Measurements from ENCODE around the gene KDR. TPM values are rescaled to one million over a fixed set of nuclear protein-coding genes. Genes with fewer than 3 reads are reported as not detected.

Gene KDR
- total RNA-seq, 4 donors from 2014 or later, result 5.4 to 12.4 (median 8.3) TPM

- TF ChIP-seq POLR2A (IDR thresholded peaks at IDR 0.05), result no peak
- no peak for TF ChIP-seq EP300 (IDR thresholded peaks at IDR 0.05)
- TF ChIP-seq CTCF (IDR thresholded peaks at IDR 0.05), result no peak
- no peaks in the 10 kb centered on the region for H3K9me3 ChIP-seq
- DNase-seq (ENCODE audit: low spot score in 2 of 2), result no peak
- H3K4me3 ChIP-seq, result no peak overlapping the region
- peaks cover 10% of the 10 kb centered on the region for H3K4me1 ChIP-seq
- no peaks in the 10 kb centered on the region for H3K36me3 ChIP-seq
- no peak overlapping the region for H3K27ac ChIP-seq
- 83% methylated on average over 2 of the region's 2 CpGs for WGBS
- H3K27me3 ChIP-seq, result no peaks in the 10 kb centered on the region
These were observed 47.8 kb downstream of the KDR start for GRCh38 chr4:55077577-55077976.

DNA sequence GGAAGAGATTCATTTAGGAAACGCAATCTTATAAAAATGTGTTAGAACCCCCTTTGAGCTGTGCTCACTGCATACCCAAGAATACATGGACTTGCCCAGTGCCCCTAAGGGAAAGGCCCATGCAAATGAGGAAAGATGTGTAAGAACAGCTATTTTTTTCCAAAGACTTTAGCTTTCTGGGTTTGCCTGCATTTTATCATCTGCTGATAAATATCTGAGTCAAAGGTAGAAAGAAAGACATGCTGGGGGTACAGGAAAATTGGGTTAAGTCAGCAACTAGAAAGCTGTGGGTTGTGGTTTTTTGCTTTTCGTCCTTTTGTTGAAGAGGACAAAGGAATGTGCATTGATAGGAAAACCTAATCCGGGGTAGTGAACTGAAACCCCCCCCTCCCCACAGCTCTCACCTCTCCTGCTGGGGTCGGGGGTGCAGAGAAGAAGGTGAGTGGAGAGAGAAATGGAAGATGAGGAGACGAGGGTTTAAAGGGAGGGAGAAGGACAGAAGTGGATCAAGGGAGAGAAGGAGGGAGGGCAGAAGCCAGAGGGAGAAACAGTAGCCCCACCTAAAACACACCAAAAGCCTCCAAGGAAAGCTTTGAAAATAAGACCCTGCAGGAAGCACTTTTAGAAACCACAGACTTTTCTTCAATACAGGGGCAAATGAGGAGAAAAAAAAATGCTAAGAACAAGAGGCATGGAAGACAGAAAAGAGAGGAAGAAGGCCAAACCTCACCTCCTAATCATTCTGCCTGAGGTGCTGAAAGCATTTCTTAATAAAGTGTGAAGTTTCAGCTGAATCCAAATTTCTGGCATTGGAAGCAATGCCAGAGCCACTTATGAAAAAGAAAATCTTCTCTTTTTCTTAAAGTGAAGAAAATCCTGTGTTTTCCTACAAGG lies 49.3 kb downstream of the KDR start:
- H3K27ac ChIP-seq, result no peak overlapping the region
- H3K36me3 ChIP-seq, result no peaks in the 10 kb centered on the region
- no peak overlapping the region for H3K4me3 ChIP-seq
- no peak for TF ChIP-seq EP300 (IDR thresholded peaks at IDR 0.05)
- no peak for TF ChIP-seq CTCF (IDR thresholded peaks at IDR 0.05)
- no peak for TF ChIP-seq POLR2AphosphoS5 (IDR thresholded peaks at IDR 0.05)
- no peak for TF ChIP-seq POLR2A (IDR thresholded peaks at IDR 0.05)
- 58% methylated on average over 5 of the region's 5 CpGs for WGBS
- no peak for DNase-seq (ENCODE audit: low spot score in 2 of 2)
- no peaks in the 10 kb centered on the region for H3K9me3 ChIP-seq
- H3K4me1 ChIP-seq, result peaks cover 10% of the 10 kb centered on the region
- H3K27me3 ChIP-seq, result no peaks in the 10 kb centered on the region

DNA sequence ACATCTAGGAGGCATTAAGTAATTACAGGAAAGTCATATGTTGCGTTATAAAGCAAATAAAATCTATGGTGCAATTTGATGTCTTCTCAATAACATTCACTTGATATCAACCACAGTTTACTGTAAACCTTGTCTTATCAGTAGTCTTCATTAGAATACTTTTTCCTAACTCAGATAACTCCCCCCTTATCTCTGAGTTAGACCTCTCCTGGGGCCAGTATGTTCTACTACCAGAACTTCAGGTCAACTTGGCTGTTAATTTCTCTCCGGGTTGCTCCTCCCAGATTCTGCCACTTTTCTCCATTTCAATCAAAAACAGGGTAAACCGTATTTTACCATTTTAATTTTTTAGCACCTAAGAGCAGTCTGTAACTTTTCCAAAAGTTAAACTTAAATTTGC lies 50.0 kb downstream of the KDR start:
- WGBS, result 79% methylated on average over 3 of the region's 3 CpGs
- Histone ChIP-seq H3K9me3 (no peaks in the 10 kb centered on the region), H3K27me3 (no peaks in the 10 kb centered on the region), H3K27ac (no peak overlapping the region), H3K4me1 (peaks cover 10% of the 10 kb centered on the region), H3K4me3 (no peak overlapping the region), H3K36me3 (no peaks in the 10 kb centered on the region)
- DNase-seq (ENCODE audit: low spot score in 2 of 2), result no peak
- TF ChIP-seq POLR2A (IDR thresholded peaks at IDR 0.05) (no peak), EP300 (IDR thresholded peaks at IDR 0.05) (no peak), CTCF (IDR thresholded peaks at IDR 0.05) (no peak), POLR2AphosphoS5 (IDR thresholded peaks at IDR 0.05) (no peak)

DNA sequence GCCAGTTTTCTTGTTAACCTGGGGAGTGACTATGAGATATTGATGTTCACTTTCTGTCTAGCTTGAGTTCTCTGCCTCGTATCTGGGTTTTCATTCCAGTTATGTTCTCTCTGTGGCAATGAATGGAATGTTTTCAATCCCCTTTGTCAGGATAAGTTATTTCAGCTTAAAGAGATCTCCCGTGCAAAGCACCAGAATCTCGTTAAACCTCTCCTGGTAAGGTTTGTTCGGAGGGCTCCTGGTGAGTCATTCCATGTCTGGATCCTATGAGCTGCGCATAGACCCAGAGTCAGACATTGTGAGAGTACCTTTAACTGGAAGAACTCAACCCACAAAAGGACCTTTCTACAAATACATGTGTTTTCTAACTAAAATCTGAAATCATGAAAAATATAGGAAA lies 51.0 kb downstream of the KDR start:
- no peak overlapping the region for H3K27ac ChIP-seq
- no peaks in the 10 kb centered on the region for H3K36me3 ChIP-seq
- TF ChIP-seq POLR2A (IDR thresholded peaks at IDR 0.05), result no peak
- TF ChIP-seq EP300 (IDR thresholded peaks at IDR 0.05), result no peak
- no peak for TF ChIP-seq POLR2AphosphoS5 (IDR thresholded peaks at IDR 0.05)
- no peak for TF ChIP-seq CTCF (IDR thresholded peaks at IDR 0.05)
- H3K4me3 ChIP-seq, result no peak overlapping the region
- peaks cover 2% of the 10 kb centered on the region for H3K4me1 ChIP-seq
- H3K9me3 ChIP-seq, result no peaks in the 10 kb centered on the region
- 65% methylated on average over 5 of the region's 5 CpGs for WGBS
- no peaks in the 10 kb centered on the region for H3K27me3 ChIP-seq
- no peak for DNase-seq (ENCODE audit: low spot score in 2 of 2)

DNA sequence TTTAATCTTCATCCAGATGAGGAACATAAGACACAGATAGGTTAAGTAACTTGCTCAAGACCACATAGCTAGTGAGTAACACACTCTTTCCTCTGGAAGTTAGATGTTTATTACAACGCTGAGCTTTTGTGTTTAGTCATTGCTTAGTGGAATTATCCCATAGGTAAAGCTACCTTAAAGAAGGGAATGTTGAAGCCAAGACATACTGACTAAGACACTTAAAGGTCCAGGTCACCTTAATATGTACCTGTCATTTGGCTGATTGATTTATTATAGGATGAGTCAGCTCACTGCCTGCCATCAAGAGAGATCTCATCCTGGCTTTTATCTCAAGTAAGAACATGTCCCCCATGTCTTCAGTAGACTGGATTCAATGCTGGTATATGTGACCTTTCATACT lies 53.4 kb downstream of the KDR start:
- H3K27me3 ChIP-seq, result peaks cover 3% of the 10 kb centered on the region
- no peaks in the 10 kb centered on the region for H3K36me3 ChIP-seq
- WGBS, result 80% methylated on average over 1 of the region's 1 CpG
- TF ChIP-seq POLR2A (IDR thresholded peaks at IDR 0.05) (no peak), EP300 (IDR thresholded peaks at IDR 0.05) (no peak), CTCF (IDR thresholded peaks at IDR 0.05) (no peak), POLR2AphosphoS5 (IDR thresholded peaks at IDR 0.05) (no peak)
- no peak for DNase-seq (ENCODE audit: low spot score in 2 of 2)
- no peaks in the 10 kb centered on the region for H3K4me1 ChIP-seq
- H3K27ac ChIP-seq, result no peak overlapping the region
- no peaks in the 10 kb centered on the region for H3K9me3 ChIP-seq
- no peak overlapping the region for H3K4me3 ChIP-seq

Data from suprapubic skin (tissue), 4 donors.